ENCODE results near the gene CSRNP2.
"Not testable (repeated sequence)": the region's sequence is repeated elsewhere in the genome, so short reads cannot be mapped to it uniquely, and the experiment has no call there.

The CSRNP2 gene

GRCh38 chr12:51027342-51027835 is 56.0 kb downstream of the CSRNP2 start:
- no peak for DNase-seq (ENCODE audit: low read depth, low spot score)

GRCh38 chr12:51025836-51026638 is 57.4 kb downstream of the CSRNP2 start, which contains the start of gene SLC11A2:
SLC11A2 (minus strand) TSS chr12:51026384; CDS start chr12:51010728, 15,656 bp downstream.
- peak; percentile 79 for DNase-seq (ENCODE audit: low read depth, low spot score)

- DNase-seq (ENCODE audit: low read depth, low spot score): no peak
Observed at GRCh38 chr12:51025338-51025835, 58.0 kb downstream of the CSRNP2 start.

GRCh38 chr12:51023625-51024382 is 59.6 kb downstream of the CSRNP2 start:
- DNase-seq (ENCODE audit: low read depth, low spot score): no peak

- DNase-seq (ENCODE audit: low read depth, low spot score): no peak
Observed at GRCh38 chr12:51021694-51022093, 61.7 kb downstream of the CSRNP2 start.

- DNase-seq (ENCODE audit: low read depth, low spot score): no peak
Observed at GRCh38 chr12:51020448-51021182, 62.8 kb downstream of the CSRNP2 start.

GRCh38 chr12:51019927-51020326 is 63.5 kb downstream of the CSRNP2 start:
- no peak for DNase-seq (ENCODE audit: low read depth, low spot score)

- DNase-seq (ENCODE audit: low read depth, low spot score): no peak
Observed at GRCh38 chr12:51018956-51019355, 64.4 kb downstream of the CSRNP2 start.

GRCh38 chr12:51017452-51017851 is 65.9 kb downstream of the CSRNP2 start:
- no peak for DNase-seq (ENCODE audit: low read depth, low spot score)

- not testable (repeated sequence) for DNase-seq (ENCODE audit: low read depth, low spot score)
Observed at GRCh38 chr12:51014467-51014866, 68.9 kb downstream of the CSRNP2 start.

- DNase-seq (ENCODE audit: low read depth, low spot score): no peak
Observed at GRCh38 chr12:51013441-51013840, 70.0 kb downstream of the CSRNP2 start.

GRCh38 chr12:51012570-51013236 is 70.7 kb downstream of the CSRNP2 start:
- no peak for DNase-seq (ENCODE audit: low read depth, low spot score)

GRCh38 chr12:51011955-51012354 is 71.4 kb downstream of the CSRNP2 start:
- DNase-seq (ENCODE audit: low read depth, low spot score): no peak
